AML-193 (cell line): ENCODE measurements around the gene CCDC73.
A peak's percentile ranks its signal among the peaks of the same experiment; 100 is the strongest.

Experiments used
- DNase-seq, 2 experiments: peaks; one replicate each; lab custom pipeline; 2025; lab: John Stamatoyannopoulos, UW

The CCDC73 gene

GRCh38 chr11:32794439-32794838, at the start of gene CCDC73:
TSS of gene CCDC73 (minus strand) at chr11:32794662. CDS start at chr11:32760243, 34,419 bp downstream.
- no peak for DNase-seq

- DNase-seq: no peak
Measured at GRCh38 chr11:32843544-32843943, 49.1 kb upstream of the CCDC73 start.

GRCh38 chr11:32840587-32840986, 46.1 kb upstream of the CCDC73 start:
- DNase-seq: no peak

DNA sequence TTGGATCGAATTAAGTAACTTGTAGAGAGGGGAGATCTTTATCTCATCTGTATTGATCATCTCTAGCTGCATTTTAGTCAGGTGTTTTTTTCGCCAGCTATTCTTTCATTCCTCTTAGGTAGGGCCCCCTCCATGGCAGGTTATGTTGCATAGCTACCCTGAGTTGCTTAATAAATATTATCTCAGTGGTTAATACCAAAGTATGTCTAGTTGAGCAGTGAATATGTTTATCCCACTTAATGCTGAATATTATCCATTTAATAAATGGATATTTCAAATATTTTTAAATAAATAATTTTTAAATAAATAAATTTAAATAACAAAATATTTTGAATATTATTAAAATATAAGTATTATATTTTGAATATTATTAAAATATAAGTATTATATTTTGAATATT, 44.8 kb upstream of the CCDC73 start:
- no peak for DNase-seq

- no peak for DNase-seq
Measured at GRCh38 chr11:32838505-32839274, 44.2 kb upstream of the CCDC73 start.

DNA sequence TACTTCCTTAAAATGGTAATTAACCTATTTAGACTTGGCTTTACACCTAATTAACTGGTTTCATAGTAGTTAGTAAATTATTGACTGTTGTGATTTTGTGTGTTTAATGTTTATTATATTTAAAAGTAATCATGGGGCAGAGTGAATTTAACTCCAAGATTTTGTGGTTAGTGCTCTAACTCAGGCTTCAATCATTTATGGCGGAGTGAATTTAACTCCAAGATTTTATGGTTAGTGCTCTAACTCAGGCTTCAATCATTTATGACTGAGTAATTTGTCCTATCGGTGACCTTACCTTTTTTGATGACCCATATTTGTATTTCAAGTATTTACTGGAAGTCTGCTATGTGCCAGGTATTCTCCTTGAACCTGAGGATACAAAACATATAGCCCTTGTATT, 42.5 kb upstream of the CCDC73 start:
- DNase-seq: no peak

- no peak for DNase-seq
Measured at GRCh38 chr11:32833921-32834320, 39.5 kb upstream of the CCDC73 start.

- no peak for DNase-seq
Measured at GRCh38 chr11:32831221-32831620, 36.8 kb upstream of the CCDC73 start.

DNA sequence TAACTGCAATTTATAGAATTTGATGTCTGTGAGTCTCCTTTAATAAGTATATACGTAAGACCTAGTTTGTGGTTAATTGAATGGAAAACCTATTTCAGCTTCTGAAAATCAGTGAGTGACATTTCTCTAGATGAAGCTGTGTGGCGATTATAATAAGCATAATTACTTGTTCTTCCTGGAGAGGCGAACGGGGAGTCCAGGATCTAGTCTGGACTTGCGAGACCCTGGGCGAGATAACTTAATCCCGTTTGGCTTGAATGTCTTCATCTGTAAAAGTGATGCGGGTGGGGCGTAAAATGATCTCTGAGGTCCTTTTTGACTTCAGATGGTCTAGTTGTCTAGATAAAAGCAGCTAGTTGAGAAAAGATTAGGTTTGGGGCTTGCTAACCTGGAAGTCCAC, 36.3 kb upstream of the CCDC73 start:
- DNase-seq: no peak

DNA sequence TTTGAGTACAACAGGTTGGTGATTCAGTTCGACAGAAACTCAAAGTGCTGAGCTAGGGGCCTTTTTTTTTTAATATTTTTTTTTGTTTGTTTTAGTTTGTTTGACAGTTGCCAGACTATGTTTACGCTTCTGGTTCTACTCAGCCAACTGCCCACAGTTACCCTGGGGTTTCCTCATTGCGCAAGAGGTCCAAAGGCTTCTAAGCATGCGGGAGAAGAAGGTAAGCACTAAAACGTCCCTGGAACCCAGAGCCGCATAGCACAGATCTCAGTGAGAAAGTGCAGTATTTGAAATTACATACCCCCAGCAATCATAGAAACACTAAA, 35.9 kb upstream of the CCDC73 start:
- peak; percentile 31 to 46 for DNase-seq

GRCh38 chr11:32829680-32830412, 35.4 kb upstream of the CCDC73 start, which contains the start of gene PRRG4:
TSS of gene PRRG4 (plus strand) at chr11:32829927. CDS start at chr11:32830530, 603 bp downstream.
- DNase-seq: peak; percentile 74 to 78

DNA sequence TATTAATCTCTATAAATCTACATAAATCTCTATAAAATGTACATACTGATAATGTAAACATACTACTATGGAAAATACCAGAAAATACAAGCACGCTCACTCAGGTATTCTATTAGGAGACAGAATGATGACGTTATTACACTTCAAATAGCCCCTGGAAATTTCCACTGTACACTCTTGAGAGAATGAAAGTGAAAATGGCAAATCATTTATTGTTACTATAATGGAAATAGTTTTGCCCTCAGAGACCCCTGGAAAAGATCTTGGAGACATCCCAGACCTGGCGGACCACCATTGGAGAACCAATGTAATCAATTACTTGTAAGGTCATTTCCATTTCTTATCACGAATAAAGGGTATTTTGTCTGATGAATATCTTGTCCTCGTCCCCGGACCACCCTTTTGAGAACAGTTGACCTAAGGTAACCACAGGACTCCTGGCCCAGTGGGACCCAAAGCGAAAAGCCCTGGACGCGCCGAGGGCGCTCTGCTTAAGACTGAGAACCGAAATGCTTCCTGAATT, 34.8 kb upstream of the CCDC73 start:
- DNase-seq: peak; percentile 31 to 47

DNA sequence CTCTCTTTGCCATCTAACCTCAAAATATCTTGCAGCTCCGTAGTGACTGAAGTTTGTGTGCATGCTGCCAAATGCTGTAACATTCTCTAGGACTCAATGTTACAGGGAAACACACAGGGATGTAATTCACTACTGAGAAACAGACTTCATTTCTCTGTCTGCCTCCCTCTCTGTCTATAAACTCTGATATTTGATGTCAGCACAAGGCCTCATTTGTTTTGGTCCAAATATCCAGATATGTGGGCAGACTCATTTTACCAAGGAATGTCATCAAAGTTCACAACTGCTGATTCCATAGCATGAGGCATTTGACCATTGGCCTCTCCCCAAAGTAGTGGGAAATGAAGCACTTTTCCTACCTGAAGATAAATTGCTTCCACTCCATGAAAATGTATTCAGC, 32.8 kb upstream of the CCDC73 start:
- no peak for DNase-seq

- no peak for DNase-seq
Measured at GRCh38 chr11:32826113-32826512, 31.7 kb upstream of the CCDC73 start.

- peak; percentile 14 to 52 for DNase-seq
Measured at GRCh38 chr11:32823617-32824016, 29.2 kb upstream of the CCDC73 start.

- DNase-seq: no peak
Measured at GRCh38 chr11:32821917-32822560, 27.6 kb upstream of the CCDC73 start.

DNA sequence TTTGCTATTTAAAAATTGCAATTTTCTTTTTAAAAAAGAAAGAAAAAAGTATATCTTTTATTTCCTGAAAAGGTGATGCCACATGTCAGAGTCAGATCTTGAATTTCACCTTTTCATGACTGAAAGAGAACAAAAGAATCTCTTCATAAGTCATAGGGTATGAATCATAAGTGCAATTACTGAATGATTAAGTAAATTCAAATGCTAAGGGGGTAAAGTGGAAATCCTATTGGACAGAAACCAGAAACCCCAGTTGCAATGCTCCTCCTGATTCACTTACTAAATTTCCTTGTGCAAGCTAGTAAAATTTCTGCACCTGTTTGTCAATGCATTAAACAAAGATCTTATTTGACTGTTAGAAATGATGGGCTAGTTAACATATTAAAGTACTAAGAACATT, 27.1 kb upstream of the CCDC73 start:
- DNase-seq: no peak

DNA sequence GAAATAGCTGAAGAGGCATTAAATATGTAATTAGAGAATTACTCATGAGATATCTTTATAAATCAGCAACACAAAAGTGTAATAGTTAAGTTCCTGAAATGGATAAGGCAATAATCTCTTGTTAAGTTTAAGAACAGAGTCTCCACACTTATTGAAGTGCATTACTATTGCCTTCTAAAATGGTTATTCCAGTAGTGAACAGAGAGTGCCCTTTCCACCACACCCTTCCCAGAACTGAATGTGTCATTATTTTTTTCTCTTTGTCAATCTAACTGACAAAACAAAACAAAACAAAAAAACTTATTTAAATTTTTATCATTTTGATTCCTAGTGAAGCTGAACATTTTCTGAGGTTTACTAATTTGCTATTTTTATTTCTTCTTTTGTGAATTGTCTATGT, 26.0 kb upstream of the CCDC73 start:
- no peak for DNase-seq

DNA sequence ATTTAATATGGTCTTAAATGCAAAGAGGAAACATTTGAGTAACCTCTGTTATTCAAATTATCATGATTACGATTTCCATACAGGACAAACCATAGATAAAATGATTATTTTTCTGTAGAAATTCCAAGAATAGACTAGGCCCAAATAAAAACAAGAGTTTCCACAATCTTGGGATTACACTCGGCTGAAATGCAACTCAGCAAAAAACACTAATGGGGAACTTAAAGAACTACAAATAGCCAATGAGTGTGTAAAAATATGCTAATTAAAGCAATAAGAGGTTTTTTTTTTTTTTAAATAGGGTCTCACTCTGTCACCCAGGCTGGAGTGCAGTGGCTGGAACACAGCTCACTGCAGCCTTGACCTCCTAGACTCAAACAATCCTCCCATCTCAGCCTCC, 24.7 kb upstream of the CCDC73 start:
- no peak for DNase-seq

GRCh38 chr11:32817852-32818183, 23.4 kb upstream of the CCDC73 start:
- DNase-seq: no peak

- DNase-seq: no peak
Measured at GRCh38 chr11:32817181-32817851, 22.9 kb upstream of the CCDC73 start.

DNA sequence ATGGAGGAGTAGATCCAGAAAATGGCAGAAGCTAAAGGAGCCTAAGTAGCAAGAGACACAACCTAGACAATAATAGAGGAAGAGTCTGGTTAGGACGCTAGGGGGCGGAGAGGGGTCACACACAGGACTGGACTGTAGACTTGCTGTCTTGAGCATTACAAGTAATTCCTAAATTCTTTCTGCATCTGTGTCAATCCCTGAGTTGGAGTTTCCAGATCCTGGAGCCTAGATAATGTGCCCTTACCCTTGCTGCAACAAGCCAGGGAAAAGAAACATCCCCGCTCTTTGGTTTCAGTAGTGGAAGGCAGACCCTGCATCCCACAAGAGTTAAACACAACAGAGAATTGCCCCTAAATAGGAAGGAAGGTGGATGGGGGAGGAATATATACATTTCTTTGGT, 14.9 kb upstream of the CCDC73 start:
- peak; percentile 75 to 79 for DNase-seq
